Naive thymus-derived CD4-positive, alpha-beta T cell (primary cell): ENCODE measurements around the gene OSBPL5. TPM values are rescaled to one million over a fixed set of nuclear protein-coding genes. Genes with fewer than 3 reads are reported as not detected.

Experiments used
- ATAC-seq: fragments of 150-1000 bp; cut with Tn5 transposase; 2 replicates; pipeline ENCODE4 v1.10.0; 2021; ENCODE audit warnings: mild to moderate bottlenecking, moderate library complexity
- CTCF ChIA-PET: fragments of 350-600 bp; sonication (Branson Sonifier 250); formaldehyde crosslinking; loops from one replicate; lab custom pipeline; 2021; ENCODE audit warnings: antibody characterized with exemption; lab: Charles Lee
- POLR2A ChIA-PET: fragments of 350-600 bp; sonication (Branson Sonifier 250); formaldehyde crosslinking; loops from one replicate; lab custom pipeline; 2021; ENCODE audit warnings: antibody characterized with exemption, inconsistent platforms; lab: Charles Lee
- DNase-seq, 9 donors: peaks; one replicate each; pipeline versions ENCODE4 v3.0.0 to v3.0.0-alpha.2; 2020 to 2022; ENCODE audit warnings: mixed read lengths in 1 of 9
- H3K27ac ChIP-seq: one replicate; pipeline ENCODE4 v1.7.0; 2013; ENCODE audit warnings: mild to moderate bottlenecking, low read depth, low read length, moderate library complexity
- H3K27me3 ChIP-seq, 2 donors: one replicate each; pipeline ENCODE4 v1.7.0; 2013; ENCODE audit warnings: low read length in 2 of 2, mild to moderate bottlenecking in 2 of 2, moderate library complexity in 2 of 2; ENCODE audit not compliant: control insufficient read depth in 2 of 2, insufficient read depth in 2 of 2
- H3K36me3 ChIP-seq, 3 experiments: 1 replicate in 2 of 3; 2 replicates in 1 of 3; pipeline ENCODE4 v1.7.0; 2013; ENCODE audit warnings: low read length in 3 of 3, mild to moderate bottlenecking in 3 of 3, moderate library complexity in 1 of 3; ENCODE audit not compliant: insufficient read depth in 3 of 3, control insufficient read depth in 2 of 3
- H3K4me1 ChIP-seq, 2 donors: one replicate each; pipeline ENCODE4 v1.7.0; 2013; ENCODE audit warnings: low read length in 2 of 2, mild to moderate bottlenecking in 2 of 2, moderate library complexity in 1 of 2; ENCODE audit not compliant: control insufficient read depth in 2 of 2, insufficient read depth in 2 of 2
- H3K4me3 ChIP-seq: 2 replicates; pipeline ENCODE4 v1.7.0; 2013; ENCODE audit warnings: mild to moderate bottlenecking, low read length
- H3K9me3 ChIP-seq, 3 experiments: 1 replicate in 2 of 3; 2 replicates in 1 of 3; pipeline ENCODE4 v1.7.0; 2013; ENCODE audit warnings: low read length in 3 of 3; ENCODE audit not compliant: control insufficient read depth in 2 of 3
- H3K27ac Mint-ChIP-seq, 9 donors: one replicate each; pipeline ENCODE4 v1.8.0; 2020 to 2022; ENCODE audit warnings: mixed read lengths in 9 of 9, mild to moderate bottlenecking in 8 of 9, moderate library complexity in 5 of 9, inconsistent platforms in 2 of 9
- H3K27me3 Mint-ChIP-seq, 5 donors: one replicate each; pipeline ENCODE4 v1.8.0; 2021 to 2022; ENCODE audit warnings: mixed read lengths in 5 of 5, mild to moderate bottlenecking in 1 of 5
- H3K36me3 Mint-ChIP-seq, 5 donors: one replicate each; pipeline ENCODE4 v1.8.0; 2020 to 2022; ENCODE audit warnings: mixed read lengths in 5 of 5, mild to moderate bottlenecking in 3 of 5, inconsistent platforms in 1 of 5
- H3K4me1 Mint-ChIP-seq, 7 donors: one replicate each; pipeline ENCODE4 v1.8.0; 2020 to 2022; ENCODE audit warnings: mixed read lengths in 7 of 7, mild to moderate bottlenecking in 3 of 7, inconsistent platforms in 1 of 7
- H3K4me3 Mint-ChIP-seq, 10 donors: one replicate each; pipeline ENCODE4 v1.8.0; 2020 to 2022; ENCODE audit warnings: mild to moderate bottlenecking in 10 of 10, mixed read lengths in 10 of 10, moderate library complexity in 6 of 10, inconsistent platforms in 2 of 10
- H3K9me3 Mint-ChIP-seq, 11 donors: one replicate each; pipeline ENCODE4 v1.8.0; 2020 to 2022; ENCODE audit warnings: mixed read lengths in 11 of 11, mild to moderate bottlenecking in 4 of 11, inconsistent platforms in 1 of 11, moderate library complexity in 1 of 11
- intact Hi-C, 2 donors: fragments of 100-400 bp; cut with micrococcal nuclease; formaldehyde crosslinking; loops; one replicate each; pipeline ENCODE4 v1.15.1; 2023
- polyA plus RNA-seq, 2 donors: library from polyadenylated mRNA; unstranded; fragments of 300-500 nt; fragmentation: Illumina TruSeq; gene quantifications; one replicate each; pipeline ENCODE4 v1.2.3, GENCODE V29; 2021
- total RNA-seq, 6 experiments: library from RNA in 5 of 6; stranded (reverse) in 5 of 6; gene quantifications; 1 replicate in 5 of 6; 2 replicates in 1 of 6; pipeline ENCODE4 v1.2.3 and lab custom pipeline; 2021 to 2026

The OSBPL5 gene
- total and polyA plus RNA-seq, 7 experiments from 2014 or later, result 0.51 to 76.7 (median 5.5) TPM

GRCh38 chr11:3087821-3088800, 77.0 kb downstream of the OSBPL5 start:
- H3K4me3 ChIP-seq, result no peak overlapping the region
- H3K27me3 ChIP-seq, result no peaks in the 10 kb centered on the region
- H3K4me3 Mint-ChIP-seq, result no peak overlapping the region
- H3K36me3 ChIP-seq, result no peaks in the 10 kb centered on the region
- POLR2A ChIA-PET, result no interaction called here
- H3K9me3 ChIP-seq, result no peaks in the 10 kb centered on the region
- H3K4me1 ChIP-seq, result no peaks in the 10 kb centered on the region
- DNase-seq (no peak), ATAC-seq (no peak)
- H3K9me3 Mint-ChIP-seq, result no peaks in the 10 kb centered on the region
- H3K27me3 Mint-ChIP-seq, result peaks cover 0 to 7% (median 0%) of the 10 kb centered on the region in 5 donors
- peak overlapping the region in 1 of 9 donors; percentile 80 for H3K27ac Mint-ChIP-seq
- no peaks in the 10 kb centered on the region for H3K36me3 Mint-ChIP-seq
- H3K4me1 Mint-ChIP-seq, result peaks cover 0 to 3% (median 0%) of the 10 kb centered on the region in 7 donors
- intact Hi-C loops, result no loop called here
- CTCF ChIA-PET, result interaction anchor here (3.8 kb wide), 1 partner anchor 114 kb away, joined by 35 read pairs; no protein-coding TSS in a partner anchor
- H3K27ac ChIP-seq, result no peak overlapping the region

- Histone ChIP-seq H3K27me3 (no peaks in the 10 kb centered on the region), H3K36me3 (no peaks in the 10 kb centered on the region), H3K9me3 (no peaks in the 10 kb centered on the region), H3K4me3 (no peak overlapping the region), H3K27ac (no peak overlapping the region), H3K4me1 (no peaks in the 10 kb centered on the region)
- intact Hi-C loops, result no loop called here
- CTCF ChIA-PET, result interaction anchor here (0.6 kb wide), 1 partner anchor 758 kb away, joined by 4 read pairs; no protein-coding TSS in a partner anchor
- POLR2A ChIA-PET, result no interaction called here
- no peak overlapping the region for H3K27ac Mint-ChIP-seq
- H3K4me3 Mint-ChIP-seq, result no peak overlapping the region
- peaks cover 0 to 8% (median 0%) of the 10 kb centered on the region in 5 donors for H3K27me3 Mint-ChIP-seq
- peaks cover 0 to 3% (median 0%) of the 10 kb centered on the region in 7 donors for H3K4me1 Mint-ChIP-seq
- H3K9me3 Mint-ChIP-seq, result peaks cover 0 to 2% (median 0%) of the 10 kb centered on the region in 11 donors
- ATAC-seq (no peak), DNase-seq (no peak)
- H3K36me3 Mint-ChIP-seq, result no peaks in the 10 kb centered on the region
Measured at GRCh38 chr11:3087373-3087772, 77.7 kb downstream of the OSBPL5 start.

- ATAC-seq, result no peak
- DNase-seq, result no peak
- no peaks in the 10 kb centered on the region for H3K27me3 ChIP-seq
- H3K4me1 ChIP-seq, result no peaks in the 10 kb centered on the region
- no peak overlapping the region for H3K4me3 Mint-ChIP-seq
- POLR2A ChIA-PET, result no interaction called here
- H3K9me3 Mint-ChIP-seq, result peaks cover 0 to 2% (median 0%) of the 10 kb centered on the region in 11 donors
- H3K4me3 ChIP-seq, result no peak overlapping the region
- H3K36me3 Mint-ChIP-seq, result no peaks in the 10 kb centered on the region
- intact Hi-C loops, result no loop called here
- no peaks in the 10 kb centered on the region for H3K36me3 ChIP-seq
- H3K27ac Mint-ChIP-seq, result no peak overlapping the region
- H3K27ac ChIP-seq, result no peak overlapping the region
- H3K4me1 Mint-ChIP-seq, result no peaks in the 10 kb centered on the region
- H3K27me3 Mint-ChIP-seq, result peaks cover 0 to 8% (median 0%) of the 10 kb centered on the region in 5 donors
- no peaks in the 10 kb centered on the region for H3K9me3 ChIP-seq
- CTCF ChIA-PET, result interaction anchor here (0.6 to 1.5 kb wide), 2 partner anchors 554 to 757 kb away, joined by 3 to 4 read pairs; no protein-coding TSS in a partner anchor
Measured at GRCh38 chr11:3086671-3087150, 78.4 kb downstream of the OSBPL5 start.

- Histone ChIP-seq H3K36me3 (no peaks in the 10 kb centered on the region), H3K4me1 (no peaks in the 10 kb centered on the region), H3K9me3 (no peaks in the 10 kb centered on the region), H3K27me3 (no peaks in the 10 kb centered on the region), H3K4me3 (no peak overlapping the region), H3K27ac (no peak overlapping the region)
- Mint-ChIP-seq H3K36me3 (no peaks in the 10 kb centered on the region), H3K4me1 (no peaks in the 10 kb centered on the region), H3K9me3 (peaks cover 0 to 2% (median 0%) of the 10 kb centered on the region in 11 donors), H3K27ac (no peak overlapping the region), H3K27me3 (peaks cover 0 to 8% (median 0%) of the 10 kb centered on the region in 5 donors), H3K4me3 (no peak overlapping the region)
- ChIA-PET POLR2A (no interaction called here), CTCF (interaction anchor here (0.6 to 1.5 kb wide), 3 partner anchors 53 to 553 kb away, joined by 3 read pairs; no protein-coding TSS in a partner anchor)
- DNase-seq (no peak), ATAC-seq (peak; percentile 7)
- intact Hi-C loops, result no loop called here
Measured at GRCh38 chr11:3086114-3086513, 79.0 kb downstream of the OSBPL5 start.

- Histone ChIP-seq H3K4me1 (no peaks in the 10 kb centered on the region), H3K9me3 (no peaks in the 10 kb centered on the region), H3K27ac (no peak overlapping the region), H3K4me3 (no peak overlapping the region), H3K27me3 (no peaks in the 10 kb centered on the region), H3K36me3 (no peaks in the 10 kb centered on the region)
- ChIA-PET CTCF (interaction anchor here (1.5 kb wide), 1 partner anchor 552 kb away, joined by 3 read pairs; no protein-coding TSS in a partner anchor), POLR2A (no interaction called here)
- H3K27ac Mint-ChIP-seq, result no peak overlapping the region
- intact Hi-C loops, result no loop called here
- no peak overlapping the region for H3K4me3 Mint-ChIP-seq
- H3K9me3 Mint-ChIP-seq, result peaks cover 0 to 2% (median 0%) of the 10 kb centered on the region in 11 donors
- H3K36me3 Mint-ChIP-seq, result no peaks in the 10 kb centered on the region
- no peaks in the 10 kb centered on the region for H3K4me1 Mint-ChIP-seq
- no peak for ATAC-seq
- DNase-seq, result no peak
- H3K27me3 Mint-ChIP-seq, result peaks cover 0 to 13% (median 0%) of the 10 kb centered on the region in 5 donors
Measured at GRCh38 chr11:3085052-3085451, 80.1 kb downstream of the OSBPL5 start.

- Mint-ChIP-seq H3K4me1 (no peaks in the 10 kb centered on the region), H3K27me3 (peaks cover 0 to 17% (median 0%) of the 10 kb centered on the region in 5 donors), H3K27ac (no peak overlapping the region), H3K9me3 (peaks cover 0 to 2% (median 0%) of the 10 kb centered on the region in 11 donors), H3K36me3 (no peaks in the 10 kb centered on the region), H3K4me3 (no peak overlapping the region)
- Histone ChIP-seq H3K27me3 (no peaks in the 10 kb centered on the region), H3K9me3 (no peaks in the 10 kb centered on the region), H3K4me1 (no peaks in the 10 kb centered on the region), H3K4me3 (no peak overlapping the region), H3K27ac (no peak overlapping the region), H3K36me3 (no peaks in the 10 kb centered on the region)
- ATAC-seq, result no peak
- intact Hi-C loops, result no loop called here
- CTCF ChIA-PET, result no interaction called here
- DNase-seq, result no peak
- POLR2A ChIA-PET, result no interaction called here
Measured at GRCh38 chr11:3083321-3083720, 81.8 kb downstream of the OSBPL5 start.
